ENCODE results near the gene MAMDC2.

MAMDC2 gene

DNA sequence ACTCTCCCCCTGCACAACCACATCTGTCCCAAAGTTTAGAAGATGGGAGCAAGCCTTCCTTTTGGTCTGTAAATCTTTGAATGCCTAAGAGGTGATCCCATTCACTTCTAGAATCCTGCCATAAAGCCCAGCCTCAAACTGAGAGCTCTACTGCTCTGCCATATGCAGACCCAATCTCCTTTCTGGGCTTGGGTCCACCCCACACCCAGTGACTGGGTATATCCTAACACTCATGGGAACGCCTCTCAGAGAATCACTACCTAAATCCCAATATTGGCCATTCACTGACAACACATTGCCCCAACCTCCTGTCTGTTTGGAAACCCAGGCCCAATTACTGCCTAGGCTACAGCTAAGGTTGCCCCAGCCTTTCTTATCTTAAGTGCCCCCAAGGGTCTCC lies 90.7 kb downstream of the MAMDC2 start:
- no peak for DNase-seq (ENCODE audit: low read depth in 2 of 2)

DNA sequence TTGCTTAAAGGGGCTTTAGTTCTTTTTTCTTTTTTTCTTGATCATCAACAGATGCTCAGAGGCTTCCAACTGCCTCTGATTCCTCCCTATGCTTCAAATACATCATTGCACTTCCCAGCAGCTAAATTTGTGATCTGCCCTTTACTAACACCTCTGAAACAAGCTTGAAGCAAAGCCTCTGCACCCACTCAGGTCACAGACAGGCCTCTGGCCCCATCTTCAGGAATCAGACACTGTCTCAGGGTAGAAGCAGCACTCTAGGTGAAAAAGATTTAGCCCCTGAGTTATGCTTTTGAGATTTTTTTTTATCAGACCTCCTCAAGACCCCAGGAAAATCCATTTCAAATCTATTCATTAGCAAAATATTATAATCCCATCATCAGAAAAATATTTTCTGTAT lies 91.5 kb downstream of the MAMDC2 start:
- DNase-seq (ENCODE audit: low read depth in 2 of 2) = no peak

DNA sequence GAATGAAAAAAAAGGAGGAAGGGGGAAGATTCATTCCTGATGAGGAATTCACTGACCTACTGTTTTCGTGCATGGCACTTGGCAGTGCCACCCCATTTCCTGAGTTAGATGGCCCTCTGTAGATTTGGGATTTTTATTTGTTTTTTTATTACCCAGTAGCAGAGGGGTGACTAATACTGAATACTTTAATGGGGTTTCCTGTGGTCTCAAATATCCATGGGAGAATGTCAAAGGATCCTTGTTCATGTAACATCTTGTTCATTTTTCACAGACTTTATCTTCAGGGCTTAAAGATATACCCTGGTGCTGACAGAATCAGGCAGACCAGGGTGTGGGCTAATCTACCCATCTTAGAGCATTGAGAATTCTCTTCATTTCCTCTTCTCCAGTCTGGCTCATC lies 93.0 kb downstream of the MAMDC2 start:
- no peak for DNase-seq (ENCODE audit: low read depth in 2 of 2)

DNA sequence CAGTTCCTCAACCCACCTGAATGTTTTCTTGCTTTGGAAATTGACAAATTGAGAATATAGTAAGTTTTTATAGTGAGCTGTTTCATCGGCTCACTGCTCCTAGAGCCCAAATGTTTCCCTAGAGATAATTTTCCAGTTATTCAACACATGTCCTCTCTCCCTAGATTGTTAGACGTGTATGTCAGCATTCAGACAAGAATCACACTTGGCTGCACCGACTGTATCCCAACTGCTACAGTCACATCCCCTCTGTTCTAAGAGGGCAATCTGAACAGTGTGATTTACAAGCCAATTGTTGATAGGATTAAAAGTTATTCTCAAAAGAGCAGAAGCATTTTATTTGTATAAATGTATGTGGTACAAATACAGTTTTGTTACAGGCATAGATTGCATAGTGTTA lies 93.9 kb downstream of the MAMDC2 start:
- DNase-seq (ENCODE audit: low read depth in 2 of 2) = no peak

DNA sequence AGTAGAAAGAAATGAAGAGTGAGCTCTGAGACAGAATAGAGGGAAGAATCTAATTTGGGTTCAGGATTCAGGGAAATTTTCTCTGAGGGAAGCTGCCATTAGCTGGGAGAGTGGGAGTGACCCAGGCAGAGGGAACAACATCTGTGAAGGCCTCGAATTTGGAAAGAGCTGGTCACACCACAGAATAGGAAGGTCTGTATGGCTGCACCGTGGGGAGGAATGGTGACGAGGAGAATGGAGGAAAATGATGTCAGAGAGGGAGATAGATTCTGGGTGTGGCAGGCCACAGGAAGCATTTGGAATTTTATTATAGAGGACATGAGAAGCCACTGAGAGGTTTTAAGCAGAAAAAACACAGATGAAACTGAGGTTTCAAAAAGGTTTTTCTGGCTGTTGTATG lies 98.5 kb downstream of the MAMDC2 start:
- no peak for DNase-seq (ENCODE audit: low read depth in 2 of 2)

DNA sequence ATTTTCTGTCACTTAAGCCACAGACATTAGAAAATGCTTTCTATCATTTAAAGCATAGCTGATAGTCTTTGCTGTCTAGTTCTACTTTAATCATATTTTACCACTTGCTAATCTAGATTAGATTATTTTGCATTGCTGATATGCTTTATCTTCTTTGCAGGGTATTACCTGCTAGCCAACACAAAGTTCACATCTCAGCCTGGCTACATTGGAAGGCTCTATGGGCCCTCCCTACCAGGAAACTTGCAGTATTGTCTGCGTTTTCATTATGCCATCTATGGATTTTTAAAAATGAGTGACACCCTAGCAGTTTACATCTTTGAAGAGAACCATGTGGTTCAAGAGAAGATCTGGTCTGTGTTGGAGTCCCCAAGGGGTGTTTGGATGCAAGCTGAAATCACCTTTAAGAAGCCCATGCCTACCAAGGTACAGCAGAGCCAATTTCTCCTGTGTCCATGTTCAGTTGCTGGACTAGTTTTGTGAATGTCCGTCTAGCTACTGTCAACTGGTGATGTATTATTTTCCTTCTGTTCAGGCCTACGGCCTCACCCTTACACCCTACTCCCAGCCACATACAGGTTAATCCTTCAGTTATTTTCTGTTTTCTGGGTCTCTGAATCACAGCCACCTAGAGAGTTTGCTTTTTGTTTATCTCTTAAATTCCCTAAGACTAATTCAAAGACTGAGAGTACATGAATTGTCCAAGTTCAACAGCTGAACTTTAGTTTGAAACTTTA lies 99.9 kb downstream of the MAMDC2 start:
- DNase-seq (ENCODE audit: low read depth in 2 of 2) = no peak

DNA sequence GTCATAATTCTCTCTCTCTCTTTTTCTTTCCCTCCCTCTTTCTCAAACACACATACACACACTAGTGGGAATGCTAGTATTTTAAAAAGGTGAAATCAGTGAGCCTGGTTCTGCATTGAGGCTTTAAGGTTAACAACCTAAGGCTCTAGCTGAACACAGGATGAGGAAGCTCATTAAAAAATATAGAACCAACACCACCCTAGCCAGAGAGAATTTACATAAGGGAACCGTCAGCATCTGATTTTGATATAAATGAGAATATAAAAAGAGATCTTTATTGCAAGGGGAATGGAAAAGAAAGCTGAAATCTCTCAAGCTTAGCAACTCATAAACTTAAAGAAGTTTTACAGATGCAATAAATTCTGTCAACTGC lies 100.5 kb downstream of the MAMDC2 start:
- DNase-seq (ENCODE audit: low read depth in 2 of 2) = no peak

DNA sequence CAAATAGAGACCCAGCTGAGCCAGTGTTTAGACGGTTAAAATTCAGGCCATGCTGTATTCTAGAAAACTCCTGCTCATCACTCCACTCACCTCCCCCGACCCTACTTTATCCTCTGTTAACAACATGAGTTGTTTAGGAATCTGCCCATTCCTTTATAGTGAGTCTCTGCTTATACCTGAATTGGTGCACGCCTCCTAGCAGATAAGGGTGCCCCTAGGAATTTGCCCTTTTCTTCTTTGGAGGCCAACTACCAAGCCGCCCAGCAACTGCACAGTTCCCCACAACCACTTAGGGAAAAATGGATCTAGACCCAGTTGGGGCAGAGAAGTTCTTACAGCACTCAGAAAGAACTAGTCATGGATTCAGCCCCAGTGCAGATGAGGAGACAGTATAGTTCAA lies 102.3 kb downstream of the MAMDC2 start:
- DNase-seq (ENCODE audit: low read depth in 2 of 2) = no peak

DNA sequence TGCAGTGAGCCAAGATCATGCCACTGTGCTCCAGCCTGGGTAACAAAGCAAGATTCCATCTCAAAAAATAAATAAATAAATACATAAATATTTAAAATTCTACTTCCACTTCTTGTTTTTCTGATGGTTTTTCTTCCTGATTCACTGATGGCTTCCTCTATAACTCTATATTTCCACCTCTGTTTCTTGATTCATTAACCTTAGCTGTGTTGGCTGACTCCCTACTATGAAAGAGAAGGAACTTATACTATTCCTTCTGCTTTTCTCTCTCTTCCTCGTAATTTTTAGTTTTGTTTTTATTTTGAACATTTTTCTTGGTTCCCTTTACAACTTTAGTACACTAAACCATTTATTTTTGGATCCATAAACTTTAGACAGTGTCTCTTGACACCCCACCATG lies 103.5 kb downstream of the MAMDC2 start:
- DNase-seq (ENCODE audit: low read depth in 2 of 2) = no peak

DNA sequence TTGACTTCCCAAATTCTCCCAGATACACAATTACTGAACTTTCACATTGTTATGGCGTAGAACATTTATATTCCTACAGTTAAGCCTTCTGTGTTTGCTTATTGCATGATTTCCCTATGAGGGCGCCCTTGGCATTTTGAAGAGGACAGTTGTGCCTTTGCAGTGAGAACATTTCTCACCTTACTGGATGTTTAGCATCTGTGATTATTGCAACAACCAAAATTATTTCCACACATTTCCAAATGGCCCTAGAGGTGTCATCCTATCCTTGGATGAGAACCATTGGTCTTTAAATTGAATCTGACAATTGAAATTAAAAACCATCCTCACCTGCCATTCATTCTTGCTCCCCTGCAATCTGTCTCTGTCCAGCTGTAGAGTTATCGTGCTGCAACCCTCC lies 104.0 kb downstream of the MAMDC2 start:
- no peak for DNase-seq (ENCODE audit: low read depth in 2 of 2)

DNA sequence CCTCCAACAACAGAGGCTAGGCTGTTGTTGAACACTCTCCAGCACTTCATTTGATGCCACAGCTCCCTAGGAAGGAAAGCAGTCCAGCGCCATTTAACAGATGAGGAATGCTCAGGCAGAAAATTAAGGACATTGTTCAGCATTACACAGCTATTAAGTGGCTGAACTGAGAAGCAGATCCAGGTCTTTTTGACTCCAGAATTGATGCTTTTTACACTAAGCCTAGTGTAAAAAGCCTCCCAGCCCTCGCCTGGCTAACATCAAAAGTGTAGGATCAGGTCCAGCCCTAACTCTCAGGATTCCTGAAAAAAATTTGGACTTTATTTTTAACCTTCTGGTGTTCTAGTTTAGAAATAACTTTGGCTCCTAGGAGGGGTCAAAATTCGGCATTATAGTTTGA lies 108.7 kb downstream of the MAMDC2 start:
- DNase-seq (ENCODE audit: low read depth in 2 of 2) = no peak

DNA sequence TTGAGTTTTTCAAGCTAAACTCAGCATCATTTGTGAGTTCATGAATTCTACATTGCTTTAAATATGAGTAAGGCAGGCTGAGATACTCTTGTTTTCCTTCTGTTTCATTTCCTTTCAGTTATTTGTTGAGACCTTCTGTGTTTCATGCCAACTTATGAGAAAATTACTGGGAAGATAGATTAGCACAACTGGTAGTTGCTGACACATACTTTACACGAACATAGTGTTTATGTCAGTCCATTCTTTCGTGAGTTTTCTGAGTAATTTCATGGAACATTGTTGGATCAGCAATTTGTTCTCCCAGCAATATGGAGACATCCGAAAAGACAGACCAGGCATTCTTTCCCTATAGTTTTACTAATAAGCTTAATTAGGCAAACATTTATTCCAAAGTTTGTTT lies 113.1 kb downstream of the MAMDC2 start:
- DNase-seq (ENCODE audit: low read depth in 2 of 2) = no peak

DNA sequence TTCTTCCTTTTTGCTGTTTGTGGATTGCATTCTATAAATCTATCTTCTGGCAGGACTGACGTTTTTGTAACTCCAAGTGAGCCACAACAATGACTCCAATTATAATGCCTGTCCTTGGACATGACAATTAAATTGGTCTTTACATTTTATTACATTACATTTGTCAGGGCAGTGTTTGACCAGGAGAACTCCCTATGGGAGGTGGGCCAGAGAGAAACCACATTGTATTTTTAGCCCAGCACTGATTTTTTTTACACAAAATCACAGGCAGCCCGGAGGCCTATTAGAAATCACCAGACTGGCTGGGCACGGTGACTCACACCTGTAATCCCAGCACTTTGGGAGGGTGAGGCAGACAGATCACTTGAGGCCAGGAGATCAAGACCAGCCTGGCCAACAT lies 116.0 kb downstream of the MAMDC2 start:
- DNase-seq (ENCODE audit: low read depth in 2 of 2) = no peak

DNA sequence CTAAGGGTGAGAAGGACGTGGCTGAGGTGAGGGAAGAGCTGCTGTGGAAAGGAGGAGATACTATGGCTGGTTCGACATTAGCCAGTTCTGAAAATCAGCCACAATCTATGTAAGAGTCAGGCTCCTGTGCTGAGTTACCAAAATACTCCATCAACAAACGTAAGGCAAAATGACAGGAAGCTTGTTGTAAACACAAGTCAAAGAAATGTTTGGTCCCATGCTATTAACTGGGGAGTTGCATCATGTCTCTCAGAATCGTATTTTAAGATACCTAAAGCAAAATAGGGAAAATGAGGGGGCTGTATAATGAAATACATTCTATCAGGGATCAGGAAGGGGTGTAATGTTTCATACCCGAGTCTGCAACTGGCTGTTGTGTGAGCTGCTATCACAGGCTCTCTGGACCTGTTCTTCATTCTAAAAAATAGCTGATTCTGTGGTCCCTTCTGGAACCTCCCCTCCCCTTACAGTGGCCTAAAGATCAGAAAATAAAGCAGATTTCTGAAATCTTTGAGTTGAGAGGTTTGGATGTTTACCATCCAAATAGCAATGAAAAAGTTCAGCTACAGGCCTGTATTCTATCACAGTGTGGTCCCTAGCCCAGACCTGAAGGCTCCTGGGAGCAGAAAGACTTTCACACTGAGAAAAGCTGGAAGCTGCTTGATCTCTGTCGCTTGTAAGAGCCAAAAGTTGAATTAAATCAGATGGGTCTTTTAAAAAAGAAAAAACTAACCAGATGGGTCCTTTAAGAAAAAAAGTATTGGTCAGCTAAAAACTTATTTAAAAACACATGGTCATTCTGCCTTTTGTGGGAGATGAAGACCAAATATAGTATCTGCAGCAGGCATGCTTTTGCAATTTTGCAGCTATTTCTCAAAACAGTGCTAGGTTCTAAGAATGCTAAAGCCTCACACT lies 117.3 kb downstream of the MAMDC2 start:
- no peak for DNase-seq (ENCODE audit: low read depth in 2 of 2)

DNA sequence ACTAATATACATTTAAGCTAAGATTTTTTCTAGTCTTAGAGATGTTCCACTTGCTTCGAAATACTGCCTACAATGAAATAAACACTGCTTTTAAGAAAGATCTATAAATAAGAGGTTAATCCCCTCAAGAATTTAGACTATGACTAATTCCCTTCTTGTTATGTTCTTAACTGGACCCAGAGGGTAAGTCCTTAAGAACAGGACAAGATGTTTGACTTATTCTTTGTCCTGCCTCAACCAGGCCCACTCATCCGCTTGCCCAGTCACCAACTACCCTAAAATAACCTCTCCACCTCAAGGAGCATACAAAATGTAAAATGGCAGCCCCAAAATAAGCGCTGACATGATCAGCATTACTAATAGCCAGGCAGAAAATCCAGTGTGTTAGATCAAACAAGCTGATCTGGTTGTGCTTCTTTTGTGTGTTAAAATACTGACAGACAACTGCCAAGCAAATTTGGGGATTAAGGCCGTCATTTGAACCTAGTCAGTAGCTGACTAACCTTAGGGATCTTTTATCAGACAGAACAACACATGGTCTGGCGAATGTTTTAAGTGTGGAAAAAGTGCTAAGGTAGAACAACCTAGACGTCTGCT lies 121.5 kb downstream of the MAMDC2 start:
- DNase-seq (ENCODE audit: low read depth in 2 of 2) = no peak

DNA sequence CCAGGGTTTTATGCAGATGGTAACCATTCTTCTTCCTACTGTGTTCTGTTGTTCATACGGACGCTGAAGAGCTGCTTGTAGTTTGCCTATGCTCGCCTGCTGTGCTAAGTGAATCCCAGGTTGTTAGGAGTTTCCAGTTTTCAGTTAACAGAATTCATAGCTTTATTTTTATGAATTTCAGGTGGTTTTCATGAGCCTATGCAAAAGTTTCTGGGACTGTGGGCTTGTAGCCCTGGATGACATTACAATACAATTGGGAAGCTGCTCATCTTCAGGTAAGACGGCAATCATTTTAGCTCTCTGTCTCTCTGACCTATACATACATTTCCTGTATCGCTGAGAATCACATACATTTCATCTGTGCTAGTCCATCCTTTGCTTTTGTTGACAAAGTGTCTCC lies 124.9 kb downstream of the MAMDC2 start:
- no peak for DNase-seq (ENCODE audit: low read depth in 2 of 2)

DNA sequence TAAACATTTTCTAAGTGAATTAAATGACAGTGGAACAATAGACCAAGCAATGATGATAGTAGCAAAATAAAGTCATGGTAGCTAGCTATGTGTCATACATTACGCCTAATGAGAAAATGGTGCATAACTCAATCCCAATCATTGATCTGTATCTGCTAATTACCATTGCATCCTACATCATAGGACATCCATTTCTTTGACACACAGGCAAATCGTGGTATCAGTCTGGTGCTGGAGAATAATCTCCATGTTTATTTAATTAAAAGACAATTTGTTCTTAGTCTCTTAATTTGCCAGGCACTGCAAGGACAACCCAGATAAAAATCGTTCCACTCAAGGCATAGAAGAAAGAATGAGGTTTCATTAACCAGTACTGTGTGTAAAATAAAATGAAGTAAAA lies 125.6 kb downstream of the MAMDC2 start:
- no peak for DNase-seq (ENCODE audit: low read depth in 2 of 2)

DNA sequence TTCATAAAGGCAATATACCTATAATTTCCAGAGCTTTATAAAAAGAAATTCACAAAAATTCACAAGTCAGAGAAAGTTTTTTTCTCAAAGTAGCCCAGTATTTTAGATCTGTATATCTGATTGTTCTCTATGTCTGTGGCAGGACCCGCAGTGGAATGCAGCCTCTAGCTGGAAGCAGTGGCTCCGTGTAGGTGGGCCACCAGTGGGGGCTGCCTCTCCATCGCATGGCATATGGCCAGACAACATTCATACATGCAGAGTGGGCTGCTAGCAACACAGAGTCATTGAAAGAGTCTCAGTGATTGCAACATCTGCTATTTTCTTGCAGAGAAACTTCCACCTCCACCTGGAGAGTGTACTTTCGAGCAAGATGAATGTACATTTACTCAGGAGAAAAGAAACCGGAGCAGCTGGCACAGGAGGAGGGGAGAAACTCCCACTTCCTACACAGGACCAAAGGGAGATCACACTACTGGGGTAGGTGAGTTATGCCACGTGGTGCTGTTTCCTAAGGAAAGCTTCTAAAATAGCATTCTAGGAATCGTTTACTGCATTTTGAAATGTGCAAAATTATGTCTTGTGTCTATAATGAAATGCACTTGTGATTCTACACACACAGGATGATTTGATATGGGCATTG lies 126.6 kb downstream of the MAMDC2 start:
- DNase-seq (ENCODE audit: low read depth in 2 of 2) = no peak

DNA sequence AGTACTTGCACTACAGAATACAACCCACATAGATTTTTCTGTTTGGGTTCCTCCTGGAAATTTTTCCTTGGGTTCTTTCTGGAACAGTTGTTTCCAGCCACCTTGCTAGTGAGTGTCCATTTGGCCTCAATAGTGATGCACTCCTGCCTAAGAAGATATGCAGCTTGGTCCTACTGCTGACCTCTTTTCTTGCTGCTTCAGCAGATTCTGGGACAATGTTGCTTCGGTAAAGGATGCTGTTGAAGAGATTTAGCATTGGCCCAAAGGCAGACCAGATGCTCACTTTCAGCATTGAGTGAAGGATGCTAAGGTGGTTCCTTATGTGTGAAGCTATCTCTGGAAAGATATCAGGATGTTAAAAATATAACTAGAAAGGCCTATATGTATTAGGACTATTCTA lies 128.9 kb downstream of the MAMDC2 start:
- no peak for DNase-seq (ENCODE audit: low read depth in 2 of 2)

DNA sequence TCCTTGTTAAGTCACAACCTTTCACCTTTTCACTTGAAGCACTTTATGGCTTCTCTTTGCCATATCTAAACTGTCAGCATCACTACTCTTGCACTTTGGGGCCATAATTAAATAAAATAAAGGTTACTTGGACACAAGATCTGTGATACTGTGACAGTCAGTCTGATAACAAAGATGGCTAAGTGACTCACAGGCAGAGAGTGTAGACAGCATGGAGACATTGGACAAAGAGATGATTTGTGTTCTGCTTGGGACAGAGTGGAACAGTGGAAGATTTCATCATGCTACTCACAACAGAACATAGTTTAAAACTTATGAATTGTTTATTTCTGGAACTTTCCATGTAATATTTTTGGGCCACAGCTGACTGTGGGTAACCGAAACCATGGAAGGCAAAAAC lies 133.5 kb downstream of the MAMDC2 start:
- no peak for DNase-seq (ENCODE audit: low read depth in 2 of 2)

DNA sequence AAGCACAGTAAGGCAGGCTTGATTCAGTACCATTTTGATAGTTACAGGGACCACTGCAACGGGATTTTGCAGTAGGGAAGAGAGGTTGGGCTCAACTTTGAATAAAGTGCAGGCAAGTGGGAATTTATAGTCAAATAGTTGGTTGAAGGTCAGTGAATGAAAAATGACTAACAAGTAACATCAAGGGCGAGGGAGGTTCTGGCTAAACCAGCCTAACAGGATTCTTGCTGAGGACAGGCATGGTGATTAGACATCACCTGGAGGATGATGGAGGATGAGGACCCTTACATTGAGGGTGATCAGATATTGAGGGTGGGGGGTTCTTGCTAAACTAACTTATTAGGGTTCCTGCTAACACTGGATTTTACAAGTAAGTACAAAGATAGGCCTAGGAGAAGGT lies 149.1 kb downstream of the MAMDC2 start:
- DNase-seq (ENCODE audit: low read depth in 2 of 2) = no peak

DNA sequence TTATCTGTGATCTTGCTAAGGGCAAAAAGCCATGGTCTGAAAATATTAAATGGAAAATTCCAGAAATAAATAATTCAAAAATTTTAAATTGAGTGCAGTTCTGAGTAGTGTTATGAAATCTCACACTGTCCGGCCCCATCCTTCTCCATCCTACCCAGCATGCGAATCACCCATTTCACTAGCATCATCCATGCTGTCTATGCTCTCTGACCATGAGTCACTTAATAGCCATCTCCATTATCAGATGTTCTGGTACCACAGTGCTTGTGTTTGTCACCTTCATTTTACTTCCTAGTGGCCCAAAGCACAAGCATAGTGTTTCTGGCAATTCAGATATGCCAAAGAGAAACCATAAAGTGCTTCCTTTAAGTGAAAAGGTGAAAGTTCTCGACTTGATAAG lies 151.8 kb downstream of the MAMDC2 start:
- no peak for DNase-seq (ENCODE audit: low read depth in 2 of 2)

Measured in stimulated activated CD4-positive, alpha-beta T cell treated with anti-CD3 and anti-CD28 coated beads, Interleukin-1b, Interleukin-23, amount 100 ng/mL, for 4 hours (primary cell).